Measurements from ENCODE around the gene HTRA1.

DNA sequence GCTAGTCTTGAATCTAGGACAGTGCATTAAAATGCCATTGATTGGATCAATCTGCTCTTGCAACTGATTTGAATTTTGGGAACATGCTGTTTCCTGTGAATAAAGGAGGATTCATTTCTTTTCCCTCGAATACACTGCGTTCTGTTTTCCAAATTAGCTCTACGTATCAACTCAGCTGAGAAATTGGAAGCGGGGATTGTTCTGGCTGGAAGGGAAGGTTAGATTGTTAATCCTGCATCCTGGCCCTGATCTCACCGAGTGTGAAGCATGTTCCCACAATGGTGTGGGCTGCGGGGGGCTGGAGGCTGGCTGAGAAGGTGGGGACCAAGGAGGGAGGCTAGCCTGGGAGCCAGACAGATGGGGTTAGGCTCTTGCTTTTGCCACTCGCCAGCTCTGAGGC lies 17.6 kb downstream of the HTRA1 start:
- no peak for TF ChIP-seq CTCF (IDR thresholded peaks at IDR 0.05)
- no peak for TF ChIP-seq POLR2A (IDR thresholded peaks at IDR 0.05)

All from testis (tissue), 2 donors.